ENCODE data around the gene SLC13A3. TPM values are rescaled to one million over a fixed set of nuclear protein-coding genes. Genes with fewer than 3 reads are reported as not detected.

The SLC13A3 gene
- total RNA-seq, 1 donor from 2014 or later = 7.4 TPM

- Mint-ChIP-seq H3K36me3 (no peaks in the 10 kb centered on the region), H3K4me3 (peak overlapping the region; percentile 81), H3K9me3 (no peaks in the 10 kb centered on the region), H3K4me1 (peaks cover 38% of the 10 kb centered on the region), H3K27me3 (ENCODE audit: insufficient read depth, low read depth) (peaks cover 4% of the 10 kb centered on the region), H3K27ac (peak overlapping the region; percentile 5)
- Histone ChIP-seq H4K20me1 (ENCODE audit: low read depth) (peaks cover 13% of the 10 kb centered on the region), H3K4me1 (peaks cover 24% of the 10 kb centered on the region), H3K27ac (no peak overlapping the region), H3K79me2 (ENCODE audit: low read depth) (no peaks in the 10 kb centered on the region), H2AFZ (replicated peaks) (peak overlapping the region; percentile 85), H3K9ac (no peak overlapping the region), H3K9me3 (ENCODE audit: low read depth) (no peaks in the 10 kb centered on the region), H3F3A (ENCODE audit: low read depth) (peaks cover 33% of the 10 kb centered on the region), H3K27me3 (peaks cover 39% of the 10 kb centered on the region), H3K4me3 (peak overlapping the region; percentile 42), H3K36me3 (no peaks in the 10 kb centered on the region), H3K4me2 (peak overlapping the region; percentile 68)
- no peak for DNase-seq (ENCODE audit: low spot score)
- TF ChIP-seq EZH2 (IDR thresholded peaks at IDR 0.05) = no peak
- TF ChIP-seq EZH2phosphoT487 (IDR thresholded peaks at IDR 0.05) = no peak
- TF ChIP-seq CTCF (IDR thresholded peaks at IDR 0.05) = no peak
Observed at GRCh38 chr20:46650575-46651090, 626 bp downstream of the SLC13A3 start.

GRCh38 chr20:46649965-46650542 lies 1.2 kb downstream of the SLC13A3 start:
- no peak overlapping the region for H3K27ac Mint-ChIP-seq
- TF ChIP-seq CTCF (IDR thresholded peaks at IDR 0.05) = no peak
- no peak for TF ChIP-seq EZH2 (IDR thresholded peaks at IDR 0.05)
- no peak for DNase-seq (ENCODE audit: low spot score)
- no peak overlapping the region for H3K4me3 ChIP-seq
- H3K4me1 Mint-ChIP-seq = peaks cover 40% of the 10 kb centered on the region
- H3K9me3 Mint-ChIP-seq = no peaks in the 10 kb centered on the region
- H4K20me1 ChIP-seq (ENCODE audit: low read depth) = peaks cover 16% of the 10 kb centered on the region
- no peaks in the 10 kb centered on the region for H3K9me3 ChIP-seq (ENCODE audit: low read depth)
- no peak overlapping the region for H3K4me2 ChIP-seq
- H3K4me1 ChIP-seq = peaks cover 30% of the 10 kb centered on the region
- no peaks in the 10 kb centered on the region for H3K36me3 ChIP-seq
- peaks cover 34% of the 10 kb centered on the region for H3F3A ChIP-seq (ENCODE audit: low read depth)
- H3K27ac ChIP-seq = no peak overlapping the region
- no peak overlapping the region for H3K4me3 Mint-ChIP-seq
- peaks cover 4% of the 10 kb centered on the region for H3K27me3 Mint-ChIP-seq (ENCODE audit: insufficient read depth, low read depth)
- H3K27me3 ChIP-seq = peaks cover 40% of the 10 kb centered on the region
- no peak overlapping the region for H3K9ac ChIP-seq
- H3K79me2 ChIP-seq (ENCODE audit: low read depth) = no peaks in the 10 kb centered on the region
- H2AFZ ChIP-seq (replicated peaks) = no peak overlapping the region
- H3K36me3 Mint-ChIP-seq = no peaks in the 10 kb centered on the region

- Histone ChIP-seq H3K36me3 (no peaks in the 10 kb centered on the region), H3K9ac (no peak overlapping the region), H3K27me3 (peaks cover 45% of the 10 kb centered on the region), H3K27ac (no peak overlapping the region), H3K4me3 (no peak overlapping the region), H4K20me1 (ENCODE audit: low read depth) (peaks cover 16% of the 10 kb centered on the region), H3K4me2 (peak overlapping the region; percentile 43), H2AFZ (replicated peaks) (no peak overlapping the region), H3K79me2 (ENCODE audit: low read depth) (no peaks in the 10 kb centered on the region), H3F3A (ENCODE audit: low read depth) (peaks cover 36% of the 10 kb centered on the region), H3K9me3 (ENCODE audit: low read depth) (no peaks in the 10 kb centered on the region), H3K4me1 (peaks cover 34% of the 10 kb centered on the region)
- Mint-ChIP-seq H3K9me3 (no peaks in the 10 kb centered on the region), H3K36me3 (no peaks in the 10 kb centered on the region), H3K4me1 (peaks cover 40% of the 10 kb centered on the region), H3K27ac (peak overlapping the region; percentile 14), H3K4me3 (no peak overlapping the region), H3K27me3 (ENCODE audit: insufficient read depth, low read depth) (peaks cover 4% of the 10 kb centered on the region)
- no peak for DNase-seq (ENCODE audit: low spot score)
- no peak for TF ChIP-seq EZH2phosphoT487 (IDR thresholded peaks at IDR 0.05)
- no peak for TF ChIP-seq EZH2 (IDR thresholded peaks at IDR 0.05)
- no peak for TF ChIP-seq CTCF (IDR thresholded peaks at IDR 0.05)
Observed at GRCh38 chr20:46649650-46649949, 1.7 kb downstream of the SLC13A3 start.

Measured in neural progenitor cell (in vitro differentiated cells).